ELR (cell line): ENCODE measurements around the gene IFRD2.
A peak's percentile ranks its signal among the peaks of the same experiment; 100 is the strongest.
"Not testable (repeated sequence)": the region's sequence is repeated elsewhere in the genome, so short reads cannot be mapped to it uniquely, and the experiment has no call there.

ENCODE experiments used
- DNase-seq: peaks from one replicate; pipeline ENCODE4 v3.0.0-alpha.2; 2015; ENCODE audit warnings: low read depth

IFRD2 gene

GRCh38 chr3:50268276-50268675 lies 24.0 kb downstream of the IFRD2 start:
- DNase-seq = no peak

DNA sequence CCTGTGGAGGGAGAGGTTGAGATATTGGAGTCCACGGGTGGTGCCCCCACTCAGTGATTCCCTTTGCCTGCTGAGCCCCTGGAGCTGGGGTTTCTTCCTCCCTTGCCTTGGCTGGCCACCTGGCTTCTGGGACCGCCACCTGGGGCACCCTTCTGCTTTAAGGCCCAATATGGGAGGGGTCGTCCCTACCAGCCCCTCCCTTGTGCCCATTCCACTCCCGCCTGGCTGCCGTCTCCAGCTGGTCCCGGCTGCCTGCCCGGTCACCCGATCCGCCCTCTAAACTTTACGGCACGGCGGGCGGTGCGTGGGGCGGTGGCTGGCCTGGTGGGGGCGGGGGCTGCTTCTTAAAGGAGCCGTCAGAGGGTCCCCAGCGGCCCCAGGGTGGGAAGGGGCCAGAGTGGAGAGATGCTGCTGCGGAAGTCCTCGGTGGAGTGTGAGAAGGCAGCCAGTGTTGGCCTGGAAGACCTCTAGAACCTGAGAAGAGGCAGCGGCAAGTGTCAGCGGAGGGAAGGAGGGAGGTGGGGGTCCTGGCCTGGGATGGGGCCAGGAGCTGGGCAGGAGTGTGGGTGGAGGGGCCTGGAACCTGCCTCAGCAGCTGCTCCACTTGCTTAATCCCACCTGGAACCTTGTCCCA lies 24.8 kb downstream of the IFRD2 start:
- DNase-seq = no peak

DNA sequence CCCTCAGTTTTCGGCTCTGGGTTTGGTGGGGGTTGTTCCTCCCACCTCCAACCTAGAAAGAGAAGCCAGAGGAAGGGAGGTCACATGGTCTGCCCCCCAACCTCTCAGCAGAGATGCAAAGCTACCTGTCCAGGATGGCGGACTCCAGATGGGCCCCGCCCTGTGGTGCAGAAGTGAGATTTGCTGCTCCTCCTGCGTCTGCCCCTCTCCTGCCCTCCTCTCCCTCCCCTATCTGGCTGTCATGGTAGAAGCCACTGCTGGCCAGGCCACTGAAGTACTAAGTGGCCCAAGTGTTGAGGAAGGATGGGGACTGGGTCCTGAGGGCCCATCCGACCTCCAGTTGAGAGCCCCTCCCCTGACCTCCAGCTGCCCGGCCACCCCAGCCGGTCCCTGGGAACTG lies 25.4 kb downstream of the IFRD2 start:
- no peak for DNase-seq

DNA sequence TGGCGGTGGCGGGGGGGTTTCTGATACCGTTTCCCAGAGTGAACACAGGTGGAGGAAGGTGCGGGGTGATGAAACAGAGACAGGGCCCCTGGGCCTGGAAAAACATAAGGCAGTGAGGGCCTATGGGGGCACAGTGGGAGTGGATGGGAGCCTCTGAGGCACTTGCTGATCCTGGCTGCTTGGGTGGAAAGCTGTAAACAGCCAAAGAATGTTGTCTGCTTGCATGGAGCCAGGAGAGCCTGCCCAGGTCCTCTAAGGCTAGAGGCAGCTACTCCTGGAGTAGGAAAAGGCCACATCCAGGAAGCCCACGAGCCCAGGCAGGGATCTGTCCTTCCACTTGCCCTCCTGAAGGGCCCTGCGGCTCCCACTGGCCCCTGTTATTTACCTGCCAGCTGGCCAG lies 26.2 kb downstream of the IFRD2 start:
- DNase-seq = no peak

- no peak for DNase-seq
Measured at GRCh38 chr3:50265571-50265970, 26.7 kb downstream of the IFRD2 start.

- peak; percentile 41 for DNase-seq
Measured at GRCh38 chr3:50264964-50265485, 27.2 kb downstream of the IFRD2 start.

DNA sequence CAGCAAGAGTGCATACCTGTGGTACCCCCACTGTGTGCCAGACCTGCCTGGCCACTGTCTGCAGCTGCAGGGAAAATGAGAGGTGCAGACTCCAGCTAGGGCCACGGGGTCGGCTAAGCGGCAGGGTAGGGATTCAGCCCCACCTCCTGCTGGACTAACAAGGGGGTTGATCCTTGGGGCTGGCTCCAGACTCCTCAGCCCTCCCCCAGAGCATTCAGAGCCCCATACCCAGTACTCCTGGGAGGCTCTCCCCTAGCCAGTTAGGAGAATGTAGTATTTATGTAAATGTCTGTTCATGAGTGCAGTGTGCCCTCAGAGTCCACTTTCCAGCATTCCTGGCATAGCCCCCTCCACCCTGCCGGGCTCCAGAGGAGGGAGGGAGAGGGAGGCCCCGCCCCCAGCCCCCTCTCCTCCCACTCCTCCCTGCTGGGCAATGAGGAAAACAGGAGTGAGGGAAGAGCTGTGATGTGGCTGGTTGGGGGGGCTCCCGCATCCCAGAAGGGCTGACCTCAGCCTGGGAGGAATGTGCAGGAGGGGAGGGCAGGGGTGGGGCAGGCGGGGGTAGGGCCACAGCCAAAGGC lies 27.8 kb downstream of the IFRD2 start:
- DNase-seq = peak; percentile 83

- peak; percentile 51 for DNase-seq
Measured at GRCh38 chr3:50263478-50264382, 28.5 kb downstream of the IFRD2 start.

DNA sequence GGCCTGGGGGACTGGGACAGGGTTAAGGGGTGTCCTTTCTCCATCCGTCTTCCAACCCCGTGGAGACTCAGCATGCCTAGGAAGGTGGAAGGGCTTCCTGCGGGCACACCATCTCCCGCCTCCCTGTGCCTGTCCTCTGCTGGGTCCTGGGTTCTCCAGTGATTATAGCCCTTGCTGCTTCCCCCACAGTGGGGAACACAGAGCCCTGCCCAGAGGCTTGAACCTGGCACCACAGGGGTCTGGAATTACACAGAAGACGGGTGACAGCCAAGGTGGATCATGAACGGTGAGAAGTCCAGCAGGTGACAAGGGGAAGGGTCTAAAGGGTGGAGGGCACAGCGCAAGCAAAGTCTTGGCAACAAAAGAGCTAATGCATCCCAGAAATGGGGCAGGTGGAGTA lies 29.5 kb downstream of the IFRD2 start:
- DNase-seq = no peak

DNA sequence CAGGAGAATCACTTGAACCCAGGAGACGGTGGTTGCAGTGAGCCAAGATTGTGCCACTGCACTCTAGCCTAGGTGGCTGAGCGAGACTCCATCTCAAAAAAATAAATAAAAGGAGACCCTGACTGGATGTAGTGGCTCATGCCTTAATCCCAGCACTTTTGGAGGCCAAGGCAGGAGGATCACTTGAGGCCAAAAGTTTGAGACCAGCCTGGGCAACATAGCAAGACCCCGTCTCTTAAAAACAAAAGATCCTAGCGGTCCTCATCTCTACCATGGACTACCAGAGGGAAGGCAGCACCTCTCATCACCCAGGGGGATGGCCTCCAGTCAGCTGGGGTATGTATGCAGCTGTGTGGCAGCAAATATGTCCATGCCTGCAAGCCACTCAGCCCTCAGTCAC lies 30.0 kb downstream of the IFRD2 start:
- DNase-seq = not testable (repeated sequence)

DNA sequence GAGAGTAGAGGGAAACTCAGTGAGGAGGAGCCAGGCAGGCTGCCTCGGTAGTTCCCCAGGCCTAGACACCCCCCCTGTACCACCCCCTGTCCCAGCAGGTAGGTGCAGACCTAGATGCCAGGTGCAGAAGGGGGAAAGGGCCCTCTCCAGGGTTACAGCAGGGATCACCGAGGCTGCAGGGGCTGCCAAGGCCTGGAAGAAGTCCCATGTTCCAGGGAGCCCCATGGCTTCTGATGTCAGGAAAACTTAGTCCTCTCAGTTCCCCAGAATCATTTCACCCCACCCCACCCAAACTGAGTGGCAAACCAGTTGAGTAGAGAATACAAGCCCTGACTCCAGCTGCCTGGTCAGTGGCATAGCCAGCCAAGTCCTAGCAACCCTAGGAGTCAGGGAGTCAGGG lies 30.7 kb downstream of the IFRD2 start:
- no peak for DNase-seq

DNA sequence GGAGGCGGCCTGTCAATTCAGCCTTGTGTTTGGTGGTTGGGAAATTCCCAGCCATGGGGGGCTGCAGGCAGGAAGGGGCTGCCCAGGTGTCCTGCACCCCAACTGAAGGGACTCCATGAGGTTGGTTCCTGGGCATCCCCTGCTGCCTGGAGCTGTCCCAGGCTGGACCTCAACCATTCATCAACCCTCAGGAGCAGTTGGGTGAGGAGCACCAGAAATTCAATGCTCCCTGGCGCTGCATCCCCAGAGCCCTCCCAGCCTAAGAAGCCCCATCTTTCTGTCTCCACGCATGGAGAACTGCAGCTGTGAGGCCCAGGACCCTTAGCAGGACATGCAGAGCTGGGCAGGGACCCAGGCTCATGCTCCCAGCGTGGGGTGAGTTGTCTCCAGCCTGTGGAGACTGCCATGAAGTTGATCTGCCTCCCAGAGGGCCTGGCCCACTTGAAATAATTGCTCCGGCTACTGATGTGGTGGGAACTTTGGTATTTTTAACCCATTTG lies 31.2 kb downstream of the IFRD2 start:
- no peak for DNase-seq

- DNase-seq = peak; percentile 88
Measured at GRCh38 chr3:50260027-50260941, 31.9 kb downstream of the IFRD2 start.

- DNase-seq = no peak
Measured at GRCh38 chr3:50259432-50260026, 32.7 kb downstream of the IFRD2 start.

DNA sequence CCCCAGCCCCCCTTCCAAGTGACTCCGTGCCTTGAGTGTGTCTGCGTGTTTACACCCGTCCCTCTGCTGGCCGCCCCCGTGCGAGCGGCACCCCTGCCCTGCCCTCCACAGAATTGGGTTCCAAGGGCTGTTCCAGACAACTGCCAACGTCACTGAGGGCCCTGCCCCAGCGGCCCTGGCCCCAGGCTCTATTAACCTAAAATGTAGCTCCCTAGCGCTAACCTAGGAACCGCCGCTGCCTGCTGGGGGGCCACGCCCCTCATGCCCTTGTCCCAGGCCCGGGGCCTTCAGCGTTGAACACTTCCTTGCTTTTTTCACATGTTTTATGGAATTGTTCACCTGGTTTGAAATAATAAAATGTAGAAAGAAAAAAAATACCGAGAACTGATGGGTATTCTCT lies 33.2 kb downstream of the IFRD2 start:
- no peak for DNase-seq

GRCh38 chr3:50258029-50258680 lies 34.1 kb downstream of the IFRD2 start:
- no peak for DNase-seq

- peak; percentile 55 for DNase-seq
Measured at GRCh38 chr3:50256978-50257890, 35.0 kb downstream of the IFRD2 start.

GRCh38 chr3:50255251-50255615 lies 37.0 kb downstream of the IFRD2 start:
- DNase-seq = no peak

- peak; percentile 78 for DNase-seq
Measured at GRCh38 chr3:50254577-50255250, 37.5 kb downstream of the IFRD2 start.
